Activated CD4-positive, alpha-beta T cell treated with anti-CD3 and anti-CD28 coated beads for 4 hours (primary cell): Measurements from ENCODE around the gene PGLYRP3.
A peak's percentile ranks its signal among the peaks of the same experiment; 100 is the strongest.

Source experiments
- DNase-seq, 2 donors: peaks; one replicate each; pipeline ENCODE4 v3.0.0-alpha.2; 2020

Gene PGLYRP3

DNA sequence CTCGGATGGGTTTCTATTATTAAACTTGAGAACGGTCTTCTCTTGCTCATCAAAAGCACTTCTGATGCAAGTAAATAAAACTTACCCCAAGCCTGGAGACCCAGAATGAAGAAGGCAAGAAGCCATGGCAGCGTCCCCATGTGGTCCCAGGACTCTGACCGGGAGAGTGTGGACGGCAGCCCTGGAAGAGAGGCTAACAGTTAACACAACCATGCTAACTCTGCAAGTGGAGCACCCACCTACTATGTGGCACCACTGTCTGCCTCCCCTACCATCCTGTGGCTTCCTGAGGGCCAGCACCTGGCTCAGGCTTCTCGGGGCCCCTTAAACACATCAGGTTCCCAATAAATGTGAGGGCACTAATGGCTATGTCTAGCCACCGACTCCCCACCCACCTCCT lies 2.2 kb downstream of the PGLYRP3 start:
- DNase-seq: no peak

GRCh38 chr1:153309441-153309840 lies 3.3 kb downstream of the PGLYRP3 start:
- DNase-seq: no peak

DNA sequence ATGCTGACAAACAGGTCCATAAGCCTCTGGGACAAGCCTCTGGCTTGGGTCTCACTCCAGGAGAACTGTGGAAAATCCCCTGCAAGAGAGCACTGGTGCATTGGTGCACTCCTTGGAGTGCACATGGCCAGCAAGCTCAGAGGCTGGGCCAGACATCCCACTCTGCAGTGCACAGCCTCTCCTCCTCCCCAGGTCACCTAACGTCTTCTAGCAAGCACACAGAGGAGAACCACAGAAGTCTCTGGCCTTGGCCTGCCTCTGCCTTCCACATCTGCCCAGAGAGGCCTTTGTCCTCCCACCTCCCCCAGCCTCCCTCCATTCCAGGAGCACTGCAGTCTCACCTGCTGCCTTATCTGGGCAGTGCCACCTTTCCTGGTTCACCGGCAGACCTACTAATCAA lies 4.2 kb downstream of the PGLYRP3 start:
- DNase-seq: no peak

GRCh38 chr1:153307221-153307600 lies 5.5 kb downstream of the PGLYRP3 start:
- no peak for DNase-seq

- DNase-seq: no peak
Observed at GRCh38 chr1:153306303-153307220, 6.2 kb downstream of the PGLYRP3 start.

DNA sequence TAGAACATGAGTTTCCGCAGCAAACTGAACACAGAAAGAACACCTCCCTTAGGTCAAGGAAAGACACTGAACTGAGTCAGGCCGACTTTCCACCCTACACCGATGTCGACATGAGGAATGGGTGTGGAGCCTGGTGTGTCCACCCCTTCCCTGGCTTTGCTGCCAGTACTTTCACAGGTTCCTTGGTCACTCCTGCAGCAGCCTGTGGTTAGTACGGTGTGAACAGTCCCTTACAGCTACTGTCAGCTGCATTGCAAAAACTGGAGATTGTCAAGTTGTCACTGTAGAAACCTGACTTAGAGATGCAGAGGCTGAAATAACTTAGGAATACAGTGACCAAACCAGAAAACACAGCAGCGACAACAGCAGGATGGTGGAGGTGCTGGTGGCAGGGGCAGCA lies 7.1 kb downstream of the PGLYRP3 start:
- DNase-seq: no peak

DNA sequence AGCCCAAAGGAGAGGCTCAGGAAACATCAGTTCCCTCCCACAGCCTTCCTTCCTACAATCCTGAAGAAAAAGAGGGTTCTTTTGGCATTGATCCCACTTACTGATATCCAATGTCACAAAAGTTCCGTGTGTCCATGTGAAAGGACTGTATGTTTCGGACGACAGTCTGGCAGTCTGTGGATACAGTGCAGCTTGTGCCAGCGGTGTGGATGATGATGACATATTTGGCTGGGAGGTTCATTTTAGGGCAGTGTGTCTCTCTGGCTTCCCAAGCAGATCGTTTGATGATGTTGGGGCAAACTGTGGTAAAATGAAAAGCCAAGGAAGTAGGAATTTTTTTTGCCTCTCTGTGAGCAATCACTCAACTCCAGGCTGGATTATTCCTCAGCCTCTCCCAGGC lies 10.4 kb downstream of the PGLYRP3 start:
- no peak for DNase-seq

- DNase-seq: no peak
Observed at GRCh38 chr1:153293851-153294250, 18.9 kb downstream of the PGLYRP3 start.

GRCh38 chr1:153293480-153293775 lies 19.3 kb downstream of the PGLYRP3 start:
- DNase-seq: no peak

- DNase-seq: no peak
Observed at GRCh38 chr1:153292740-153293479, 19.8 kb downstream of the PGLYRP3 start.

- no peak for DNase-seq
Observed at GRCh38 chr1:153292185-153292584, 20.6 kb downstream of the PGLYRP3 start.

DNA sequence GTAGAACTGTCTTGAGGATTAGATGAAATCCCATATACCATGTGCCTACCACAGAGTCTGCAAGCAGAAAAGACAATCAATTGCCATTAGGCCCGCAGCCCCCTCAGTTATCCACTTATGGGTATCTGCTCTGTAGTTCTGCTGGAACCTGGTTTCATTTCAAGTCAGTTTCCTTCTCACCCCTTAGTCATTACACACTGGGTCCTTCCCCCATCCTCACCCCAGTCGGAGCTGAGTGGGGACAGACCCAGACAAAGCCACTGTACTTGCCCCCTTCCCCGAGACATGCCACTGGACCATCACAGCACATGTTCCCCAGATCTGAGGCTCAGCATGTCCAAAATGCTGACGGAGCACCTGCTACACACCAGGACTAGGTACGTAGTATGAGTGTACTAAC lies 21.2 kb downstream of the PGLYRP3 start:
- DNase-seq: no peak

DNA sequence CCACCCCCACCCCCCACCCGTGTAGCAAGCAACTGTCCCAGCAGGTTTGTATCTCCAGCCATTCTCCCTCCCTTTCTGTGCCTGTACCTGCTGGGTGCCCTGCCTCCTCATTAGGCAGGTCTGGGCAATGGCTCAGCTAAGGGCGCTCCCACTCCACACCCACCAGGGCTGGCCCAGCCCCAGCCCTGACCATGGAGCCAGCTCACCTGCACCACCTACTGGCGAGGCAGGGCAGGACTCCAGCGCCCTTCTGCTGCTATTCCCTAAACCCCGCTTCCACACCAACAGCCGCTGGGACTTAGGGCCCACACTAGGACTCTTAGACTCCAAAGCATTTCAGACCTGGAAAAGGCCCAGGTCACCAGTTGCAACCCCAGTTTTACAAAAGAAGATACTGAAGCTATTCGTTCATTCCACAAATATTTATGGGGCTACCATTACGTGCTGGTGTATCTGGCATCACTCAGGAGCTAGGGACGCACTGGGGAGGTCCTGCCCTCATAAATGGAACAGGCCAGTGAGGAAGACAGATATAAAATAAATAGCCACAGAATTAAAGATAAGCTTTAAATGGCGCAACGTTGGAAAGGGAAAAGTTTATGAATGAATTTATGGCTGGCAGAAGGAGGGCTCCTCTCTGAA lies 24.0 kb downstream of the PGLYRP3 start:
- DNase-seq: peak in 1 of 2 donors; percentile 5

- peak; percentile 26 to 42 for DNase-seq
Observed at GRCh38 chr1:153277852-153278251, 34.9 kb downstream of the PGLYRP3 start.

- no peak for DNase-seq
Observed at GRCh38 chr1:153272186-153272585, 40.6 kb downstream of the PGLYRP3 start.

- no peak for DNase-seq
Observed at GRCh38 chr1:153271711-153272110, 41.0 kb downstream of the PGLYRP3 start.

DNA sequence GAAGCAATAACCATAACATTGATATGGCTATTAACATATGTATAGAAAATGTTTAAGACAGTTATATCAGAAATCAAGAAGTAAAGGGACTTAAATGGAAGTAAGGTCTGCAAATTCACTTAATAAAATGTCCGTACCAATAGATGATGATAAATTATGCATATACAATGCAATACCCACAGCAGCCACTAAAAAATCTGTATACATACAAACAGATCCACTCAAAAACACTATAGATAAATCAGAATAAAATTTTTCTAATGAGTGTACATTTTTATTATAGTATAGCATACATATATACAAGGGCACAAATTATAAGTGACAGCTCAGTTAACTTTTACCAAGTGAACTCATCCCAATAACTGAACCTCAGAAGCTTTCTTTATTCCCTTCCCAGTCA lies 47.3 kb downstream of the PGLYRP3 start:
- DNase-seq: no peak

DNA sequence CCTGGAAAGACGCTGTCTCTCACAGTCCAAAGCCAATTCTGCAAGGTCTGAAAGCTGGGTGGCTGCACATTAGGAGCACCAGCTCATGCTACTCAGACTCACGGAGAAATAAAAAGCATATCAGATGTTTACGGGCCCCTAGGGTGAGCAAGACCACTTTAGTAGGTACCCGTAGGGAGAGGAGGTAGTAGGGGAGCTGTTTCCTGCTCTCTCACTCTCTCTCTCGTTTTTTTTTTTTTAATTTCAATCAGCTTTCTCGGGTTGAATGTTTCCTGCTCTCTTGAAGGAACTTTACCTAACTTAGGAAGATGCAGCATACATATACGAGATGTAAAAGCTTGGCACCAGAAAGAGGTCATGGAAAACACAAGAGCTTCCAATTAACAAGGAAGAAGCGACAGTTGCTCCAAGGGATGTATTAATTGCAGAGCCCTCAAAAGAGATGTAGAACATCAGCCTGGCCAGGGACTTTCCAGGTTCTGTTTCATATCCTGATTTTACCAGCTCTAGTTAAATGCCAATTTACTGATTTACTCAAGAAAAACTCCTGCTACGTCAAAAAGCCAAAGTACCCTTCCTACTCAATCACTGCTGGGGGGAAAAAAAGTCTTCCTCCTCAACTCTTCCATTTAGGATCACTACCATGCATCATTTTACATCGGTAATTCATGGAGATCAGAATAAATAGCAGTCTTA lies 50.1 kb downstream of the PGLYRP3 start:
- no peak for DNase-seq

DNA sequence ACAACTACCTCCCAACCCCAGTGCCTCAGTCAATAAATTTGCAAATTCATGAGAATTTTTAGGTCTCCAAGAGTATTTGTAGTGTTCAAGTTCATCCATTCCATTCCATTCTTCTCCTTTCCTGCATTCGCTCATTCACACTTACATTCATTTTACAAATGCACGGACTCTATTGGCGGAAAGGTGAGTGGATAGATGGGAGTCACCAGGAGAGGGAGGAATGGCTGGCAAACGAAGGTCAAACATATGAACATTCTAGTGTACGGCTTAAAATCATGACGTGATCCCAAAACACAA lies 50.7 kb downstream of the PGLYRP3 start:
- no peak for DNase-seq

DNA sequence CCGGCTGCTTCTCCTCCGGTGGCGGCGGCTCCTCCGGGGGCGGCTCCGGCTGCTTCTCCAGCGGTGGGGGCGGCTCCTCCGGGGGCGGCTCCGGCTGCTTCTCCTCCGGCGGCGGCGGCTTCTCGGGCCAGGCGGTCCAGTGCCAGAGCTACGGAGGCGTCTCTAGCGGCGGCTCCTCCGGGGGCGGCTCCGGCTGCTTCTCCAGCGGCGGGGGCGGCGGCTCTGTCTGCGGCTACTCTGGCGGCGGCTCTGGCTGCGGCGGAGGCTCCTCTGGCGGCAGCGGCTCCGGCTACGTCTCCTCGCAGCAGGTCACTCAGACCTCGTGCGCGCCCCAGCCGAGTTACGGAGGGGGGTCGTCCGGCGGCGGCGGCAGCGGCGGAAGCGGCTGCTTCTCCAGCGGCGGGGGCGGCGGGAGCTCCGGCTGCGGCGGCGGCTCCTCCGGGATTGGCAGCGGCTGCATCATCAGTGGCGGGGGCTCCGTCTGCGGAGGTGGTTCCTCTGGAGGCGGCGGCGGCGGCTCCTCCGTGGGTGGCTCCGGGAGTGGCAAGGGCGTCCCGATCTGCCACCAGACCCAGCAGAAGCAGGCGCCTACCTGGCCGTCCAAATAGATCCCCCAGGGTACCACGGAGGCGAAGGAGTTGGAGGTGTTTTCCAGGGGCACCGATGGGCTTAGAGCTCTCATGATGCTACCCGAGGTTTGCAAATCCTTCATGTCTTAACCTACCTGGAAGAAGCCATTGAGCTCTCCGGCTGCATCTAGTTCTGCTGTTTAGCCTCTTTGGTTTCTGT lies 51.3 kb downstream of the PGLYRP3 start:
- peak; percentile 32 to 44 for DNase-seq

DNA sequence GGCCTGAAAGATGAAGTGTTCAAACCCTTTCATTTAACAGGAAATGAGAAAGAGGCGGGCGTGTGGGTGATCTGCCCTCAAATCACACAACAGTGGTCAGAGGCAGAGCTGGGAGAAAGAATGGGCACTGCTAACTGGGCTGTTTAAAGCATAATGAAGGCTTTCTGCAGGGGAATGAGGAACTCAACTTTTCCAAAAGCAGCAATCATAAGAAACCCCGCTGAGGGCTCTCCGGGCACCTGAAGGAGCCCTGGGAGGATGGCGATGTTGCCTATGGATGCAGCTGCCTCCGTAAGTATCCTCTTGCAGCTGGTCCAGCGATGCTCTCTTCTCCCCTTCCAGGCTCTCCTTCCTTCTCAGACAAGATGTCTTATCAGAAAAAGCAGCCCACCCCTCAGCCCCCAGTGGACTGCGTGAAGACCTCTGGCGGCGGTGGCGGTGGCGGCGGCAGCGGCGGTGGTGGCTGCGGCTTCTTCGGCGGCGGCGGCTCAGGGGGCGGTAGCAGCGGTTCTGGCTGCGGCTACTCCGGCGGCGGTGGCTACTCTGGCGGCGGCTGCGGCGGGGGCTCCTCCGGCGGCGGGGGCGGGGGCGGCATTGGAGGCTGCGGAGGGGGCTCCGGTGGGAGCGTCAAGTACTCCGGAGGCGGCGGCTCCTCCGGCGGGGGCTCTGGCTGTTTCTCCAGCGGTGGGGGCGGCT lies 52.0 kb downstream of the PGLYRP3 start:
- DNase-seq: peak; percentile 4 to 5

GRCh38 chr1:153259387-153259786 lies 53.4 kb downstream of the PGLYRP3 start, which contains the start of gene LORICRIN:
Gene LORICRIN (plus strand): TSS chr1:153259687. CDS start chr1:153260950, 1,263 bp downstream.
- no peak for DNase-seq
